22Rv1 (cell line): ENCODE data around the gene ZNF132.

Experiments used
- ZFX ChIP-seq: fragments of 450-650 bp; IDR thresholded peaks from 2 replicates; pipeline ENCODE4 v1.6.1; 2017; ENCODE audit warnings: antibody characterized with exemption, borderline replicate concordance
- TF ChIP-seq, protein P1 (sequence below): fragments of 450-650 bp; IDR thresholded peaks from 2 replicates; pipeline ENCODE4 v1.5.1; 2017; ENCODE audit warnings: mild to moderate bottlenecking

GRCh38 chr19:58406818-58407657, 32.9 kb downstream of the ZNF132 start:
- TF ChIP-seq, protein P1, sequence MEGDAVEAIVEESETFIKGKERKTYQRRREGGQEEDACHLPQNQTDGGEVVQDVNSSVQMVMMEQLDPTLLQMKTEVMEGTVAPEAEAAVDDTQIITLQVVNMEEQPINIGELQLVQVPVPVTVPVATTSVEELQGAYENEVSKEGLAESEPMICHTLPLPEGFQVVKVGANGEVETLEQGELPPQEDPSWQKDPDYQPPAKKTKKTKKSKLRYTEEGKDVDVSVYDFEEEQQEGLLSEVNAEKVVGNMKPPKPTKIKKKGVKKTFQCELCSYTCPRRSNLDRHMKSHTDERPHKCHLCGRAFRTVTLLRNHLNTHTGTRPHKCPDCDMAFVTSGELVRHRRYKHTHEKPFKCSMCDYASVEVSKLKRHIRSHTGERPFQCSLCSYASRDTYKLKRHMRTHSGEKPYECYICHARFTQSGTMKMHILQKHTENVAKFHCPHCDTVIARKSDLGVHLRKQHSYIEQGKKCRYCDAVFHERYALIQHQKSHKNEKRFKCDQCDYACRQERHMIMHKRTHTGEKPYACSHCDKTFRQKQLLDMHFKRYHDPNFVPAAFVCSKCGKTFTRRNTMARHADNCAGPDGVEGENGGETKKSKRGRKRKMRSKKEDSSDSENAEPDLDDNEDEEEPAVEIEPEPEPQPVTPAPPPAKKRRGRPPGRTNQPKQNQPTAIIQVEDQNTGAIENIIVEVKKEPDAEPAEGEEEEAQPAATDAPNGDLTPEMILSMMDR = peak; percentile 52
- no peak for TF ChIP-seq ZFX
